Activated CD4-positive, alpha-beta T cell treated with anti-CD3 and anti-CD28 coated beads for 36 hours (primary cell): ENCODE results near the gene ADGRB3. TPM values are rescaled to one million over a fixed set of nuclear protein-coding genes. Genes with fewer than 3 reads are reported as not detected.

ENCODE experiments used
- ATAC-seq: fragments of 200-7000 bp; cut with Tn5 transposase; one replicate; pipeline ENCODE4 v1.10.0; 2021; ENCODE audit warnings: mild to moderate bottlenecking, moderate library complexity
- CTCF ChIA-PET: fragments of 350-600 bp; sonication (Branson Sonifier 250); formaldehyde crosslinking; loops from one replicate; lab custom pipeline; 2021; ENCODE audit warnings: antibody characterized with exemption; lab: Charles Lee
- POLR2A ChIA-PET: fragments of 350-600 bp; sonication (Branson Sonifier 250); formaldehyde crosslinking; loops from one replicate; lab custom pipeline; 2021; ENCODE audit warnings: antibody characterized with exemption, inconsistent platforms; lab: Charles Lee
- DNase-seq: peaks from one replicate; pipeline ENCODE4 v3.0.0-alpha.2; 2020
- H3K27ac Mint-ChIP-seq: one replicate; pipeline ENCODE4 v1.8.0; 2021; ENCODE audit warnings: mixed read lengths
- H3K27me3 Mint-ChIP-seq: one replicate; pipeline ENCODE4 v1.8.0; 2021; ENCODE audit warnings: mixed read lengths
- H3K36me3 Mint-ChIP-seq: one replicate; pipeline ENCODE4 v1.8.0; 2021; ENCODE audit warnings: low read depth, mixed read lengths
- H3K4me1 Mint-ChIP-seq: one replicate; pipeline ENCODE4 v1.8.0; 2021; ENCODE audit warnings: mixed read lengths
- H3K4me3 Mint-ChIP-seq: one replicate; pipeline ENCODE4 v1.8.0; 2021; ENCODE audit warnings: mild to moderate bottlenecking, moderate library complexity, mixed read lengths
- H3K9me3 Mint-ChIP-seq: one replicate; pipeline ENCODE4 v1.8.0; 2021; ENCODE audit warnings: low read depth, mixed read lengths
- intact Hi-C, 2 experiments: fragments of 100-400 bp; cut with DNase I in 1 of 2; cut with micrococcal nuclease in 1 of 2; formaldehyde crosslinking; loops; one replicate each; pipeline versions ENCODE4 v1.14.2 to v1.15.1; 2022 to 2024; cut with DNase I, micrococcal nuclease
- total RNA-seq, 2 experiments: library from RNA; stranded (reverse); gene quantifications; one replicate each; pipeline ENCODE4 v1.2.3, GENCODE V29; 2021

Gene ADGRB3
- total RNA-seq, 2 experiments from 2014 or later, result not detected

DNA sequence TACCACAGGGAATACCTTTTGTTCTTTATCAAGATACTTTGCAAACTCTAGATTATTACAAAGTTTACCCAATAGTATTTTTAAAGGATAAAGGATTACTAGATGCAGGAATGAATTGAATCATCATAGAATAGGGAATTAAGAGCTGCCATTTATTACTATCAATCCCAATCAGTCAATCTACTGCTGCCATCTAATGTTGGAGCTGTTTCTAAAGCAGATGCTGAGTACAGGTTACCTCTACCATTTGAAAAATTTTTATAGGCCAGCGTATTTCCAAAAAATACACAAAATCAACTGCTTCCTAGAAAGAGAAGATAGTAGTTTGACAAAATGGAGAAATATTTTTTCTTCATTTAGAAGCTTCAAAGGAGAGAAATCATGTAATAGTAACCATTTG is 520.4 kb downstream of the ADGRB3 start:
- Mint-ChIP-seq H3K27me3 (no peaks in the 10 kb centered on the region), H3K9me3 (peaks cover 4% of the 10 kb centered on the region), H3K4me3 (no peak overlapping the region), H3K27ac (no peak overlapping the region), H3K4me1 (no peaks in the 10 kb centered on the region), H3K36me3 (no peaks in the 10 kb centered on the region)
- intact Hi-C loops, result no loop called here
- no peak for ATAC-seq
- no peak for DNase-seq
- POLR2A ChIA-PET, result no interaction called here
- CTCF ChIA-PET, result no interaction called here

- intact Hi-C loops, result no loop called here
- H3K4me3 Mint-ChIP-seq, result no peak overlapping the region
- no peak for ATAC-seq
- H3K9me3 Mint-ChIP-seq, result no peaks in the 10 kb centered on the region
- DNase-seq, result no peak
- H3K4me1 Mint-ChIP-seq, result no peaks in the 10 kb centered on the region
- CTCF ChIA-PET, result no interaction called here
- H3K27ac Mint-ChIP-seq, result no peak overlapping the region
- POLR2A ChIA-PET, result no interaction called here
- no peaks in the 10 kb centered on the region for H3K27me3 Mint-ChIP-seq
- H3K36me3 Mint-ChIP-seq, result no peaks in the 10 kb centered on the region
Observed at GRCh38 chr6:69162811-69163210, 527.7 kb downstream of the ADGRB3 start.

DNA sequence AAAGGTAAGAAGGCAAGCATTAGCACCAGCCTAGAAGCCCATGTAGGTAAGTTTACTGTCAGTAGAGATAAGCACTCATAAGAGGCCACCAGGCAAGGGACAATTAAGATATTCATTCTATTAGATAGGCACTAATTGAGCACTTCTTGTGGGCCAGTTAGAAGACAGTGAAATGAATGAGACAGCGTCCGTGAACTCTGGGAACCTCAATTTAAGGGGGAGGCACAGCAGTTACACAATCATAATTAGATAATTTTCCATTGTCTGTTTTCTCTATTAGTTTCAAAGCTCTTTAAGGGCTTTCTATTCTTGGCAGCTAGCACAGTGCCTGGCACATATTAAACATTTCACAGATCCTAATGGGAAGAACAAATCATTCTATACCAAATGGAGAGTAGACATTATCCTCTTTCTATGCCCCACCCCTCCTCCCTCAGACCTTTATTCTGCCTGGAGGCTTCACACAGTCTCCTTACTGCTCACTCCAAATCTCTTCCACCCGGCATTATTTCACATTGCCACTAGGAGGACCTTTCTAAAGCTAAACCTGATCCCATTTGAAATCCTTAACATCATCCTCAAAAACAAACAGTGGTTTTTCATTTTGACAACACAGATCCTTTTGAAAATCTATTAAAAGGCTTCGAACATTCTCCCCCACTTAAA is 529.6 kb downstream of the ADGRB3 start:
- ChIA-PET POLR2A (no interaction called here), CTCF (no interaction called here)
- Mint-ChIP-seq H3K4me3 (no peak overlapping the region), H3K27ac (no peak overlapping the region), H3K4me1 (no peaks in the 10 kb centered on the region), H3K27me3 (no peaks in the 10 kb centered on the region), H3K36me3 (no peaks in the 10 kb centered on the region), H3K9me3 (no peaks in the 10 kb centered on the region)
- ATAC-seq, result no peak
- intact Hi-C loops, result no loop called here
- DNase-seq, result no peak

GRCh38 chr6:69179681-69180080 is 544.6 kb downstream of the ADGRB3 start:
- Mint-ChIP-seq H3K4me1 (no peaks in the 10 kb centered on the region), H3K9me3 (peaks cover 2% of the 10 kb centered on the region), H3K36me3 (no peaks in the 10 kb centered on the region), H3K27me3 (no peaks in the 10 kb centered on the region), H3K4me3 (no peak overlapping the region), H3K27ac (no peak overlapping the region)
- ChIA-PET CTCF (interaction anchor here (0.6 kb wide), 1 partner anchor 945 kb away, joined by 6 read pairs; no protein-coding TSS in a partner anchor), POLR2A (no interaction called here)
- no peak for DNase-seq
- ATAC-seq, result no peak
- intact Hi-C loops, result no loop called here

GRCh38 chr6:69180361-69181067 is 545.4 kb downstream of the ADGRB3 start:
- H3K4me1 Mint-ChIP-seq, result no peaks in the 10 kb centered on the region
- POLR2A ChIA-PET, result no interaction called here
- no peaks in the 10 kb centered on the region for H3K36me3 Mint-ChIP-seq
- intact Hi-C loops, result no loop called here
- no peak for ATAC-seq
- CTCF ChIA-PET, result no interaction called here
- no peak overlapping the region for H3K27ac Mint-ChIP-seq
- H3K4me3 Mint-ChIP-seq, result no peak overlapping the region
- H3K27me3 Mint-ChIP-seq, result no peaks in the 10 kb centered on the region
- H3K9me3 Mint-ChIP-seq, result peaks cover 2% of the 10 kb centered on the region
- DNase-seq, result no peak

- Mint-ChIP-seq H3K9me3 (peaks cover 2% of the 10 kb centered on the region), H3K4me3 (no peak overlapping the region), H3K4me1 (no peaks in the 10 kb centered on the region), H3K27me3 (no peaks in the 10 kb centered on the region), H3K36me3 (no peaks in the 10 kb centered on the region), H3K27ac (no peak overlapping the region)
- CTCF ChIA-PET, result no interaction called here
- intact Hi-C loops, result no loop called here
- no peak for ATAC-seq
- DNase-seq, result no peak
- POLR2A ChIA-PET, result no interaction called here
Observed at GRCh38 chr6:69181964-69182363, 546.9 kb downstream of the ADGRB3 start.

- H3K4me1 Mint-ChIP-seq, result no peaks in the 10 kb centered on the region
- intact Hi-C loops, result no loop called here
- H3K9me3 Mint-ChIP-seq, result no peaks in the 10 kb centered on the region
- ChIA-PET CTCF (no interaction called here), POLR2A (no interaction called here)
- H3K27ac Mint-ChIP-seq, result no peak overlapping the region
- ATAC-seq, result no peak
- DNase-seq, result no peak
- no peaks in the 10 kb centered on the region for H3K27me3 Mint-ChIP-seq
- no peak overlapping the region for H3K4me3 Mint-ChIP-seq
- H3K36me3 Mint-ChIP-seq, result no peaks in the 10 kb centered on the region
Observed at GRCh38 chr6:69185276-69185675, 550.2 kb downstream of the ADGRB3 start.

DNA sequence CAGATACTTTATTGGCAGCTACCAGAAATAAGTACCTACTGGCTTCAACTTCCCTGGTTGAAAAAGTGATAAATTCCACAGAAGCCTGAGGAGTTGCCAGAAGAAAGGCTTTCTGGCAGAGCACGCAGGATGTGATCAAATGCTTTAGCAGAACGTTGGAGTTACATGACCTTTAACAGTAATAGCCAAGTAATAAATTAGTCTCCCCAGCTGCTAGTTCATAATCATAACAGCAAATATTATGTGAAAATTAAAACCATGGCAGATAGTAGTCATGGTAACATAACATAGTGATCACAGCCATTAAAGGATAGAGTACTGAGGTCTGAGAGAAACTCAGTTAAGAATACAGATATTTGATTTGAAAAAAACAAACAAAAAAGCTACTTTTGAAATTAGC is 567.7 kb downstream of the ADGRB3 start:
- POLR2A ChIA-PET, result no interaction called here
- no peak overlapping the region for H3K27ac Mint-ChIP-seq

GRCh38 chr6:69216127-69216526 is 581.0 kb downstream of the ADGRB3 start:
- DNase-seq (no peak), ATAC-seq (no peak)
- no peaks in the 10 kb centered on the region for H3K9me3 Mint-ChIP-seq
- no peaks in the 10 kb centered on the region for H3K36me3 Mint-ChIP-seq
- POLR2A ChIA-PET, result no interaction called here
- CTCF ChIA-PET, result interaction anchor here (0.6 kb wide), 1 partner anchor 237 kb away, joined by 3 read pairs; no protein-coding TSS in a partner anchor
- no peak overlapping the region for H3K4me3 Mint-ChIP-seq
- H3K27ac Mint-ChIP-seq, result no peak overlapping the region
- H3K27me3 Mint-ChIP-seq, result no peaks in the 10 kb centered on the region
- intact Hi-C loops, result no loop called here
- H3K4me1 Mint-ChIP-seq, result no peaks in the 10 kb centered on the region

More for the DNA sequence above, 567.7 kb downstream of the ADGRB3 start:
- intact Hi-C loops, result no loop called here
- CTCF ChIA-PET, result no interaction called here
- ATAC-seq (no peak), DNase-seq (no peak)
- H3K4me1 Mint-ChIP-seq, result no peaks in the 10 kb centered on the region
- H3K27me3 Mint-ChIP-seq, result no peaks in the 10 kb centered on the region
- no peak overlapping the region for H3K4me3 Mint-ChIP-seq
- no peaks in the 10 kb centered on the region for H3K9me3 Mint-ChIP-seq
- no peaks in the 10 kb centered on the region for H3K36me3 Mint-ChIP-seq

- no peak overlapping the region for H3K4me3 Mint-ChIP-seq
- intact Hi-C loops, result no loop called here
Observed at GRCh38 chr6:69217343-69217742, 582.3 kb downstream of the ADGRB3 start.

DNA sequence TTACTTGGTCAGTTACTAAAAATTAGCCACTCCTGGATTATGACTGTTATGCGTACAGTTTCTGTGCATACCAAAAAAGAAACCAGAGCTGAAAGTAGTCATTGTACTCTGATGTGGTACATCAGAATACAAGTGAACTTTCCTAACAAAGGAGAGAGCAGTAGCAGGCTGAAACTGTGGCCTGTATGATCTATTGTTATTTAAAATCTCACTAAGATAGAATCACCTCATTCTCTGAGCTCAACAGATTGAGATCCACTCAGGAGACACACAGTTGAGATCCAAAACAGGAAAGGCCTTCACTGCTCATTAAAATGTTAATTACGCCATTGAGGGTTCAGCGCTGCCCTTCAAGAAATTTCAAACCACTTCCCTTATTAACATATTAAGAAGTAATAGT is 585.3 kb downstream of the ADGRB3 start:
- H3K36me3 Mint-ChIP-seq, result no peaks in the 10 kb centered on the region
- ATAC-seq, result no peak
- DNase-seq, result no peak
- ChIA-PET POLR2A (no interaction called here), CTCF (no interaction called here)
- H3K27ac Mint-ChIP-seq, result no peak overlapping the region
- no peaks in the 10 kb centered on the region for H3K9me3 Mint-ChIP-seq
- intact Hi-C loops, result no loop called here
- no peak overlapping the region for H3K4me3 Mint-ChIP-seq
- H3K27me3 Mint-ChIP-seq, result no peaks in the 10 kb centered on the region
- H3K4me1 Mint-ChIP-seq, result no peaks in the 10 kb centered on the region

More at GRCh38 chr6:69217343-69217742, 582.3 kb downstream of the ADGRB3 start:
- POLR2A ChIA-PET, result no interaction called here
- no peak for DNase-seq
- no peak for ATAC-seq
- no peaks in the 10 kb centered on the region for H3K36me3 Mint-ChIP-seq
- H3K4me1 Mint-ChIP-seq, result no peaks in the 10 kb centered on the region
- H3K9me3 Mint-ChIP-seq, result no peaks in the 10 kb centered on the region
- no peak overlapping the region for H3K27ac Mint-ChIP-seq
- CTCF ChIA-PET, result no interaction called here
- no peaks in the 10 kb centered on the region for H3K27me3 Mint-ChIP-seq

GRCh38 chr6:69232008-69232407 is 596.9 kb downstream of the ADGRB3 start:
- no peaks in the 10 kb centered on the region for H3K36me3 Mint-ChIP-seq
- peaks cover 2% of the 10 kb centered on the region for H3K27me3 Mint-ChIP-seq
- H3K9me3 Mint-ChIP-seq, result peaks cover 10% of the 10 kb centered on the region
- DNase-seq, result no peak
- POLR2A ChIA-PET, result no interaction called here
- intact Hi-C loops, result no loop called here
- ATAC-seq, result no peak
- CTCF ChIA-PET, result no interaction called here
- no peak overlapping the region for H3K4me3 Mint-ChIP-seq
- no peak overlapping the region for H3K27ac Mint-ChIP-seq
- no peaks in the 10 kb centered on the region for H3K4me1 Mint-ChIP-seq
